HepG2 (cell line): ENCODE results near the gene CAPN11. TPM values are rescaled to one million over a fixed set of nuclear protein-coding genes. Genes with fewer than 3 reads are reported as not detected.

Experiments
- DBP ChIP-seq: sonication (generic); formaldehyde crosslinking; IDR thresholded peaks from 2 replicates; pipeline ENCODE4 v1.4.0; 2020; ENCODE audit warnings: missing genetic modification reagents; ENCODE audit errors: not compliant biosample characterization
- EHMT2 ChIP-seq: fragments of 200-600 bp; sonication (generic); IDR thresholded peaks from 2 replicates; pipeline ENCODE4 v1.7.0; 2017; ENCODE audit warnings: antibody characterized with exemption, low read depth, low read length, borderline replicate concordance
- ELF3 ChIP-seq: IDR thresholded peaks from 2 replicates; pipeline ENCODE4 v1.6.1; 2016; ENCODE audit warnings: missing genetic modification reagents, missing compliant biosample characterization
- ETS1 ChIP-seq: sonication (generic); formaldehyde crosslinking; IDR thresholded peaks from 2 replicates; pipeline ENCODE4 v1.4.0; 2020; ENCODE audit warnings: missing genetic modification reagents
- GATAD1 ChIP-seq: IDR thresholded peaks from 2 replicates; pipeline ENCODE4 v1.6.1; 2016; ENCODE audit warnings: missing genetic modification reagents, missing compliant biosample characterization
- KAT7 ChIP-seq: IDR thresholded peaks from 2 replicates; pipeline ENCODE4 v1.6.1; 2018; ENCODE audit warnings: borderline replicate concordance, missing compliant biosample characterization
- MAX ChIP-seq: IDR thresholded peaks from 2 replicates; pipeline ENCODE4 v1.6.1; 2012; ENCODE audit warnings: inconsistent platforms
- MLLT10 ChIP-seq: sonication (generic); formaldehyde crosslinking; IDR thresholded peaks from 2 replicates; pipeline ENCODE4 v1.4.0; 2020; ENCODE audit warnings: missing genetic modification reagents
- PTBP1 ChIP-seq: fragments of 200-400 bp; formaldehyde crosslinking; IDR thresholded peaks from 2 replicates; pipeline ENCODE4 v1.6.1; 2018; ENCODE audit warnings: low read length, low read depth; ENCODE audit not compliant: poor library complexity, severe bottlenecking
- SP1 ChIP-seq, 2 experiments: fragments of 450-650 bp in 1 of 2; sonication (generic) in 1 of 2; formaldehyde crosslinking in 1 of 2; IDR thresholded peaks; 2 replicates each; pipeline versions ENCODE4 v1.4.0 to v1.6.1; 2016 to 2020; ENCODE audit warnings: missing genetic modification reagents in 1 of 2
- SRY ChIP-seq: sonication (generic); formaldehyde crosslinking; IDR thresholded peaks from 2 replicates; pipeline ENCODE4 v1.8.0; 2022; ENCODE audit warnings: mild to moderate bottlenecking, missing genetic modification reagents
- ZFY ChIP-seq: sonication (generic); formaldehyde crosslinking; IDR thresholded peaks from 2 replicates; pipeline ENCODE4 v1.4.0; 2020; ENCODE audit warnings: missing genetic modification reagents
- ZHX1 ChIP-seq: sonication (generic); formaldehyde crosslinking; IDR thresholded peaks from 2 replicates; pipeline ENCODE4 v1.8.1; 2022; ENCODE audit warnings: low read depth, mild to moderate bottlenecking, missing genetic modification reagents
- ZMYM3 ChIP-seq: sonication (generic); formaldehyde crosslinking; IDR thresholded peaks from 2 replicates; pipeline ENCODE4 v1.5.1; 2020; ENCODE audit warnings: mild to moderate bottlenecking, missing genetic modification reagents
- ZNF446 ChIP-seq: sonication (generic); formaldehyde crosslinking; IDR thresholded peaks from 2 replicates; pipeline ENCODE4 v1.5.0; 2020; ENCODE audit warnings: mild to moderate bottlenecking, missing genetic modification reagents
- ZNF484 ChIP-seq: sonication (generic); formaldehyde crosslinking; IDR thresholded peaks from 2 replicates; pipeline ENCODE4 v1.5.1; 2020; ENCODE audit warnings: mild to moderate bottlenecking, low read depth, missing genetic modification reagents, borderline replicate concordance
- ZNF629 ChIP-seq: sonication (generic); formaldehyde crosslinking; conservative IDR thresholded peaks from 2 replicates; pipeline ENCODE4 v1.5.0; 2020; ENCODE audit warnings: missing genetic modification reagents
- ZNF672 ChIP-seq: sonication (generic); formaldehyde crosslinking; IDR thresholded peaks from 2 replicates; pipeline ENCODE4 v1.8.1; 2022; ENCODE audit warnings: missing genetic modification reagents
- ZNF782 ChIP-seq: sonication (generic); formaldehyde crosslinking; IDR thresholded peaks from 2 replicates; pipeline ENCODE4 v1.4.0; 2020; ENCODE audit warnings: missing genetic modification reagents, mild to moderate bottlenecking, borderline replicate concordance
- ZNF883 ChIP-seq: sonication (generic); formaldehyde crosslinking; IDR thresholded peaks from 2 replicates; pipeline ENCODE4 v1.5.1; 2020; ENCODE audit warnings: mild to moderate bottlenecking, missing genetic modification reagents; ENCODE audit errors: not compliant biosample characterization
- polyA plus RNA-seq, 8 experiments: library from polyadenylated mRNA; depleted of rRNA in 3 of 8; stranded (reverse) in 7 of 8; unstranded in 1 of 8; fragments of >200 nt; fragmentation: Illumina TruSeq in 4 of 8; extraction: Trizol in 4 of 8; gene quantifications; 2 replicates each; pipeline versions ENCODE4 v1.2.1 to v1.2.3, GENCODE V29; 2011 to 2016; ENCODE audit warnings: low read depth in 4 of 8, missing spikeins in 1 of 8, mixed read lengths in 1 of 8; ENCODE audit not compliant: insufficient read depth in 1 of 8
- total RNA-seq, 5 experiments: library from RNA; depleted of rRNA; stranded (reverse); fragments of >200 nt; fragmentation: Illumina TruSeq; extraction: Trizol; gene quantifications; 2 replicates each; pipeline ENCODE4 v1.2.3, GENCODE V29; 2016; ENCODE audit warnings: low read depth in 1 of 5
- TF ChIP-seq, protein P1 (sequence below): sonication (generic); formaldehyde crosslinking; IDR thresholded peaks from 2 replicates; pipeline ENCODE4 v1.8.0; 2022; ENCODE audit warnings: low read depth, missing genetic modification reagents
- TF ChIP-seq, protein P2 (sequence below): sonication (generic); formaldehyde crosslinking; IDR thresholded peaks from 2 replicates; pipeline ENCODE4 v1.4.0; 2020; ENCODE audit warnings: missing genetic modification reagents, borderline replicate concordance

The CAPN11 gene
- total and polyA plus RNA-seq, 2 of the 13 experiments (the other 11 are each of a cell fraction or from before 2014, with no cell fraction given): 0.07 to 0.11 TPM

DNA sequence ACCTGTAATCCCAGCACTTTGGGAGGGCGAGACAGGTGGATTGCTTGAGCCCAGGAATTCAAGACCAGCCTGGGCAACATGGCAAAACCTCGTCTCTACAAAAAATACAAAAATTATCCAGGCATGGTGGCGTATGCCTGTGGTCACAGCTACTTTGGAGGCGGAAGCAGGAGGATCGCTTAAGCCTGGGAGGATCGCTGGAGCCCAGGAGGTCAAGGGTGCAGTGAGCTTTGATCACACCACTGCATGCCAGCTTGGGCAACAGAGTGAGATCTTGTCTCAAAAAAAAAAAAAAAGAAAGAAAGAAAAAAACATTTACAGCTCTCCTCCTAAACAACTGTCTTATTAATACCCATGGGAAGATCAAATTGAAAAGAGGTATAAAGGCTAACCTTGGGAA lies 49.3 kb downstream of the CAPN11 start (continued):
- TF ChIP-seq ETS1 (CRISPR knock-in tag) (no peak), ZNF672 (CRISPR knock-in tag) (no peak), ZNF629 (CRISPR knock-in tag) (no peak), ZNF782 (CRISPR knock-in tag) (no peak), MLLT10 (CRISPR knock-in tag) (no peak), MAX (no peak), ZFY (CRISPR knock-in tag) (no peak), EHMT2 (no peak), DBP (CRISPR knock-in tag) (no peak), ZNF446 (CRISPR knock-in tag) (no peak), ZHX1 (CRISPR knock-in tag) (no peak), SP1 (IDR thresholded peaks at IDR 0.05) (no peak), SP1 (CRISPR knock-in tag; IDR thresholded peaks at IDR 0.05) (no peak), ZNF484 (no peak), ZMYM3 (peak; percentile 65), SRY (CRISPR knock-in tag) (no peak), PTBP1 (no peak), KAT7 (no peak), ELF3 (CRISPR knock-in tag) (peak; percentile 85), ZNF883 (CRISPR knock-in tag) (no peak), GATAD1 (CRISPR knock-in tag) (no peak)
- TF ChIP-seq, protein P1, sequence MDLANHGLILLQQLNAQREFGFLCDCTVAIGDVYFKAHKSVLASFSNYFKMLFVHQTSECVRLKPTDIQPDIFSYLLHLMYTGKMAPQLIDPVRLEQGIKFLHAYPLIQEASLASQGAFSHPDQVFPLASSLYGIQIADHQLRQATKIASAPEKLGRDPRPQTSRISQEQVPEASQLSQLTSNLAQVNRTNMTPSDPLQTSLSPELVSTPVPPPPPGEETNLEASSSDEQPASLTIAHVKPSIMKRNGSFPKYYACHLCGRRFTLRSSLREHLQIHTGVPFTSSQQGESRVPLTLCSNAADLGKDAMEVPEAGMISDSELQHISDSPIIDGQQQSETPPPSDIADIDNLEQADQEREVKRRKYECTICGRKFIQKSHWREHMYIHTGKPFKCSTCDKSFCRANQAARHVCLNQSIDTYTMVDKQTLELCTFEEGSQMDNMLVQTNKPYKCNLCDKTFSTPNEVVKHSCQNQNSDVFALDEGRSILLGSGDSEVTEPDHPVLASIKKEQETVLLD: no peak
- TF ChIP-seq, protein P2, sequence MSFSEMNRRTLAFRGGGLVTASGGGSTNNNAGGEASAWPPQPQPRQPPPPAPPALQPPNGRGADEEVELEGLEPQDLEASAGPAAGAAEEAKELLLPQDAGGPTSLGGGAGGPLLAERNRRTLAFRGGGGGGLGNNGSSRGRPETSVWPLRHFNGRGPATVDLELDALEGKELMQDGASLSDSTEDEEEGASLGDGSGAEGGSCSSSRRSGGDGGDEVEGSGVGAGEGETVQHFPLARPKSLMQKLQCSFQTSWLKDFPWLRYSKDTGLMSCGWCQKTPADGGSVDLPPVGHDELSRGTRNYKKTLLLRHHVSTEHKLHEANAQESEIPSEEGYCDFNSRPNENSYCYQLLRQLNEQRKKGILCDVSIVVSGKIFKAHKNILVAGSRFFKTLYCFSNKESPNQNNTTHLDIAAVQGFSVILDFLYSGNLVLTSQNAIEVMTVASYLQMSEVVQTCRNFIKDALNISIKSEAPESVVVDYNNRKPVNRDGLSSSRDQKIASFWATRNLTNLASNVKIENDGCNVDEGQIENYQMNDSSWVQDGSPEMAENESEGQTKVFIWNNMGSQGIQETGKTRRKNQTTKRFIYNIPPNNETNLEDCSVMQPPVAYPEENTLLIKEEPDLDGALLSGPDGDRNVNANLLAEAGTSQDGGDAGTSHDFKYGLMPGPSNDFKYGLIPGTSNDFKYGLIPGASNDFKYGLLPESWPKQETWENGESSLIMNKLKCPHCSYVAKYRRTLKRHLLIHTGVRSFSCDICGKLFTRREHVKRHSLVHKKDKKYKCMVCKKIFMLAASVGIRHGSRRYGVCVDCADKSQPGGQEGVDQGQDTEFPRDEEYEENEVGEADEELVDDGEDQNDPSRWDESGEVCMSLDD (CRISPR knock-in tag): no peak
